GM19023 (cell line): ENCODE results near the gene SECISBP2L.
A peak's percentile ranks its signal among the peaks of the same experiment; 100 is the strongest.
"Not testable (repeated sequence)": the region's sequence is repeated elsewhere in the genome, so short reads cannot be mapped to it uniquely, and the experiment has no call there.

Experiments
- ATAC-seq: cut with Tn5 transposase; IDR thresholded peaks from one replicate; pipeline ENCODE4 v1.9.1; 2021; ENCODE audit warnings: mild to moderate bottlenecking, moderate library complexity; ENCODE audit not compliant: unreplicated experiment

The SECISBP2L gene, protein sequence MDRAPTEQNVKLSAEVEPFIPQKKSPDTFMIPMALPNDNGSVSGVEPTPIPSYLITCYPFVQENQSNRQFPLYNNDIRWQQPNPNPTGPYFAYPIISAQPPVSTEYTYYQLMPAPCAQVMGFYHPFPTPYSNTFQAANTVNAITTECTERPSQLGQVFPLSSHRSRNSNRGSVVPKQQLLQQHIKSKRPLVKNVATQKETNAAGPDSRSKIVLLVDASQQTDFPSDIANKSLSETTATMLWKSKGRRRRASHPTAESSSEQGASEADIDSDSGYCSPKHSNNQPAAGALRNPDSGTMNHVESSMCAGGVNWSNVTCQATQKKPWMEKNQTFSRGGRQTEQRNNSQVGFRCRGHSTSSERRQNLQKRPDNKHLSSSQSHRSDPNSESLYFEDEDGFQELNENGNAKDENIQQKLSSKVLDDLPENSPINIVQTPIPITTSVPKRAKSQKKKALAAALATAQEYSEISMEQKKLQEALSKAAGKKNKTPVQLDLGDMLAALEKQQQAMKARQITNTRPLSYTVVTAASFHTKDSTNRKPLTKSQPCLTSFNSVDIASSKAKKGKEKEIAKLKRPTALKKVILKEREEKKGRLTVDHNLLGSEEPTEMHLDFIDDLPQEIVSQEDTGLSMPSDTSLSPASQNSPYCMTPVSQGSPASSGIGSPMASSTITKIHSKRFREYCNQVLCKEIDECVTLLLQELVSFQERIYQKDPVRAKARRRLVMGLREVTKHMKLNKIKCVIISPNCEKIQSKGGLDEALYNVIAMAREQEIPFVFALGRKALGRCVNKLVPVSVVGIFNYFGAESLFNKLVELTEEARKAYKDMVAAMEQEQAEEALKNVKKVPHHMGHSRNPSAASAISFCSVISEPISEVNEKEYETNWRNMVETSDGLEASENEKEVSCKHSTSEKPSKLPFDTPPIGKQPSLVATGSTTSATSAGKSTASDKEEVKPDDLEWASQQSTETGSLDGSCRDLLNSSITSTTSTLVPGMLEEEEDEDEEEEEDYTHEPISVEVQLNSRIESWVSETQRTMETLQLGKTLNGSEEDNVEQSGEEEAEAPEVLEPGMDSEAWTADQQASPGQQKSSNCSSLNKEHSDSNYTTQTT

DNA sequence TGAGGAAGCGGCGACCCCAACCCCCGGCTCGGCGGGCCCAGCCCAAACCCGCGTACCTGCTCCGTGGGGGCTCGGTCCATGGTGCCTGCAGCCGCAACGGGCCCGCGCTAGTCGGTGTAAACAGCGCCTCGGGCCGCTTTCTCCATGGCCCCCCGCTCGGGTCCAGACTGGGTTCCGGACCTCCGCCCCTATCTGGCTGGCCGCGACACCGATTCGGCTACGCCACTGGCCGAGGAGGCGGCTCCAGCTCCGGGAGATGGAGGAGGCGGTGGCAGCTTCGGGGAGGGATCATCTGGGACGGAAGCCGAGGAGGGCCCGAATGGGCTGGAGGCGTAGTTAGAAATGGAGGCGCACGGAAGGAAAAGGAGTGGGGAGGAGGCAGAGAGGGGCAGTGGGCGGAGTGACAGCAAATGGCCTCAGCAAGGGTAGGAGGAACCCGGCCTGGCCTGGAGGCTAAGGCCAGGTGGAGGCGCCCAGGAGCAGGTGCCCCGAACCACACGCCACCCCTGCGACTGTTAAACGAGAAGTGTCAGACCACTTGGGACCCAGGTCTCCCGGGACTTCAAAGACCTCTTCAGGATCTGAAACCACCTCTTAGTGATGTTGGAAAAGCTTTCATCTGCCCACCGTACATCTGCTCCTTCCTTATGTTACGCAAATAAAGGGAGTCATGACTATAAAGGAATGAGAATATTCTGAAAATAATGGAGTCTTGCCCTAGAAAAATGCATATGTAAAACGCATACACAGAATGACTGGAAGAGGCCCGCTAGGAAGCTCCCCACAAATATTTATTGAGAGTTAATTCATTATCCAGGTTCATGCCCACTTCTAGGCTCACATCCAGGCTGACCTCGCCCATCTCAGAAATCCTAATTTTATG is at the start of gene SECISBP2L:
TSS of gene SECISBP2L (minus strand) at position 227 of the 883 bp plus-strand sequence. CDS start at position 80, 147 bp downstream.
- ATAC-seq: peak; percentile 96

DNA sequence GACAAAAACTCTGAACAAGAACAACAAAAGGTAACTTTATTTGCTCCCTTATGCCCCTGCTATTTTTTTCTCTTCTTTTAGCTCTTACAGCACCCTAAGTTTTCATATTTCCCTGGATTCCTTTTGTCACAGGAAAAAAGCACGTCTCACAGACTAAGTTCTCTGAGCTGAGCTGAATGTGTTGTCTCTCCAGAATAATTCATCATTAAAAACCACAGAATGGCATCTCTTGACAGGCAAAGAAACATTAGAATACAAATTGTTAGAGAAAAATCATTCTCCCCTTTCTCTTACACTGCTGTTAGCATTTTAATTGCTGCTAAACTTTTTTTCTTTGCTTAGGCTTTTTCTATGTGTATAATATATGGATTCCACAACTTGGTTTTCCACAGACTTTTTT is 48.7 kb upstream of the SECISBP2L start:
- ATAC-seq: no peak

DNA sequence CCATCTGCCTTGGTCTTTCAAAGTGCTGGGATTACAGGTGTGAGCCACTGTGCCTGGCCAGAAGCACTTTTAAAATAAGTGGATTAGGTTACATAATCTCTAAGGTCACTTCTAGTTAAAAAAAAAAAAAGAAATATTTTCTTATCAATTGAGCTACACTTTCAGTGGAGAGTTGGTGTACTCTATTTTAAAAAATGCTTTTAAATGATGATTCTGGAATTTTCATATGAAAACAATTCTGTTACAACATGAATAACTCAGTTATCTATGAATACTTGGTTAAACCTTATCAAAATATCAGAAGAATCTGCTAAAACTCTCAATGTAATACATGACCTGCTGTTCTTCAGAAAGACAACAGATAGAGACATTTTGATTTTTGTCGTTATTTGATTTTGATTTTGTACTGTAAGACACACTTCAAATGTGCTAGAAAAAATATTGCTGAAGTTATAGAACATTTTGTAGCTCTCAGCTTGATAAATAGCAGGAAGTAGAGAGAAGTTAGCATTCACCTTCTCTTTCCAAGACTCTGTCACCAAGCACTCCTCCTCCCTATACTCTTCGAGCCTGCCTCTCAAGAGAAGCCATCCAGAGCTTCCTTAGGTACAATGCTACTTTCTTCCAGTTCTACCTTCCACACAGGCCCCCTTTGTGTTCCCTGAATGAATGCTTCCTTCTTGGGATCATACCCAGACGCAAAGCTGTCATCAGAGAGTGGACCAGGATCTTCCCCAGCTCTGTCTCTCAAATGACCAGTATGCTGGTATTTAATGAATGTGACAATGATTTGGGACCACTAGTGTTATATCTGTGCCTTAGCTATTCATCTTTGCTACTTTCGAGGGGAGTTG is 47.2 kb upstream of the SECISBP2L start:
- ATAC-seq: no peak

DNA sequence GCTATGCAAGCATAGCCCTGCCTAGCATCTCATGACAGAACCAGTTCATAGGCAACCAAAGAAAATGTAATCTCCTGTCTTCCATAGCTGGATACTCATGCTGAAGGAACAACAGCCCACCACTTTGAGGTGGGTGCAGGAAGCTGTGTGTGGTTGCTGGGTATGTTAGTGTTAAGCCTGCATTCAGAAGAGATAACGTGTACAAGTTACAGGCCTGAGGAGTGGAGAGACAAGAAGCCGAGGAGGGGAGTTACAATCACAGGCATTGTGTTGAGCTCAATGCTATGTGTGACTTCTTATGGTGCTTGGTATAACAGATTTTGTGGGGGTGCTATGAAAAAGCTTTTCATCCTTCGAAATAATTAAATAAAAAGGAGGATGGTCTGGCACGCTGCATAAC is 42.8 kb upstream of the SECISBP2L start:
- no peak for ATAC-seq

DNA sequence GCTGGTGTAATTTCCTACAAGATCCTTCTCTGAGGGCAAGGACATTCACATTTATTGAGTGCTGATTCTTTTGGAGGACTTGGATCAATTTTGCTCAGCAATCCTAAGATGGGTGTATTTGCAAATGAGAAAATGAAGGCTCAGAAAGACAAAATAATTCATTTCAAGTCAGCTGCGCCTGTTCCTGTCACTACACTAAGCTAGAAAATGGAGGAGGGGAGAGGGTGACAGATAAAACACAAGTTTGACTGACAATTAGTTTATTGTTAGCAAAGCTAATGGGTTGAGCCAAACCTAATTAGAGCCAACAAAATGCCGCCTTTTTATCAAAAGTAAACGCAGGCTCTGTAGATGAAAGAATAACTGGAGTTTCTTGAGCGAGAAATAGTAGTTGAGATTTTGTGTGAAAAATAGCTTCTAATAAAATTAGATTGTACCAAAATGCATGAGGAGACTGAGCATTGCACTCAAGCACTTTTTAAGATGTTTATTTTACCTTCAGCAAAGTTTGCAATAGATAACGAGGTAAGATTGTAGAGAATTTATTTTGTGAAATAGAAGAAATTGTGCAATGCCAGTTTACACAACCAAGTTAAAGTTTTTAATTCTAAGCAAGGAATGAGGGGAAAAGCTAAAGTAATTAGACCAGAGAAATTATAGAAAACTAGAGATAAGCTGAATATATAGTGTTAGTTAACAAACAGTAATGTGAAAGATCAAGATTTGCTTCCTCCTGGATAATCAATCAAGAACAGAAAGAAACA is 39.6 kb upstream of the SECISBP2L start:
- ATAC-seq: no peak

DNA sequence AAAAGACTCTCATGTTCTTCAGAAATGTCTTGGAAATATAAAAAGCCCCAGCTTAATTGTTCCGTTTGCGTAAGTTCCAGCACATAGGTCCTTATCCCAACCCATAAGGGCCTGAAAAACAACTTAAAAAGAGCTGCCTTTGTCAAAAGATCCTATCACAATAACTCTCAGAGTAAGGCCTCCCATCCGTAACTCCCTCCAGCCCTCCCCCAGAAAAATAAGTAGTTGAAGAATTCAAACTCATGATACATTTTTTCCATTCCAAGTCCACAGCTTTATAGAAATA is 38.0 kb upstream of the SECISBP2L start:
- ATAC-seq: no peak

DNA sequence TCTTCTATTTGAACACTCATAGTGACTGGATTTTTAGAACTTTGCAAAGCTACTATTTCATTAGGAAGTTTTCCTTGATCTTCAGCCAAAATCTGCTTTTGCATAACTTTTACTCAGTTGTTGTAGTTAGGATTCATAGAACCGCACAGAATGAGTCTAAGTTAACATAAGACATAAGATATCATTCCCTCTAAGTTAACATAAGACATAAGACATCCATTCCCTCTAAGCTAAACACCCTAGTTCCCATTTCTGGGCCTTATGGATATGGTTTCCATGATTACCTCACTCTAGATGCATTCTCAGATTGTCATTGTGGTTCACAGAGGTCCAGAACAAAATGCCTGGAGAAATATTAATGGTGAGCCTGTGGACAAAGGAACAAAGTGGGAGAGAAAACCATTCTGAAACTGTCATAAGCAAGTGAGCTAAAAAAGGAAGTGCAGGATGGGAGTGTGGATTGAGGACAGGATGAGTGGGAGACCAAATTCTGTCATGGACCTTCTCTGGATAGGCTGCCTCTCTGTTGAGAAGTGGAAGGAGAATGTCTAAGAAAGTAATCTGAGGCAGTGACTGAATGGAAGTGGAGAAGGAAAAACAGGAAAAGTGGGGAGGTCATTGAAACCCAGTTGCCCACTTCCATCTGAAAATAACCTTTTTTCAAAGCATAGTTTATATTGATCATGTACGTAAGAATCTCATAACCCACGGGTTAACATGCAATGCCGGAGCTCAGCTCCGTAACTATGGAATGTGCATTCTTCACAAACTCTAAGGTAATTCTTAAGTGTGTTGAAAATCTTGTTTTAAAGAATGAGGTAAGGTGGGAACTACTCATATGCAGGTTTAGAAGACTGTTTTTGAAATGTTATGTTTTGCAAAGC is 37.4 kb upstream of the SECISBP2L start:
- ATAC-seq: no peak

DNA sequence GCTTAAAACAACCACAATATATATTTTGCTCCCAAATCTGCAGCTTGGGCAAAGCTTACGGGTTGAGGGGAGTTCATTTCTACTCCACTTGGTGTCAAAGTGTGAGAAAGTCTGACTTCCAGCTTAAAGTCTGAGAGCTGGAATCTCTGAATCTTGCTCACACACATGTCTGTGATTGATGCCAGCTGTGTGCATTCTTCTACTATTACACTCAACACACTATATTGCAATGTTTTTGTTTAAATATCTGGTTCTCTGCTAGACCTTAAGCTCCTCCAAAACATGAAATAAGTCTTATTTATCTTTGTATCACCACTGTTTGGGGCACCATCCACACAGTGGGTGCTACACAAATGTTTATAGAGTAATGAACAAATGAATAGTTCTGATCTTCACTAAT is 36.7 kb upstream of the SECISBP2L start:
- ATAC-seq: no peak

DNA sequence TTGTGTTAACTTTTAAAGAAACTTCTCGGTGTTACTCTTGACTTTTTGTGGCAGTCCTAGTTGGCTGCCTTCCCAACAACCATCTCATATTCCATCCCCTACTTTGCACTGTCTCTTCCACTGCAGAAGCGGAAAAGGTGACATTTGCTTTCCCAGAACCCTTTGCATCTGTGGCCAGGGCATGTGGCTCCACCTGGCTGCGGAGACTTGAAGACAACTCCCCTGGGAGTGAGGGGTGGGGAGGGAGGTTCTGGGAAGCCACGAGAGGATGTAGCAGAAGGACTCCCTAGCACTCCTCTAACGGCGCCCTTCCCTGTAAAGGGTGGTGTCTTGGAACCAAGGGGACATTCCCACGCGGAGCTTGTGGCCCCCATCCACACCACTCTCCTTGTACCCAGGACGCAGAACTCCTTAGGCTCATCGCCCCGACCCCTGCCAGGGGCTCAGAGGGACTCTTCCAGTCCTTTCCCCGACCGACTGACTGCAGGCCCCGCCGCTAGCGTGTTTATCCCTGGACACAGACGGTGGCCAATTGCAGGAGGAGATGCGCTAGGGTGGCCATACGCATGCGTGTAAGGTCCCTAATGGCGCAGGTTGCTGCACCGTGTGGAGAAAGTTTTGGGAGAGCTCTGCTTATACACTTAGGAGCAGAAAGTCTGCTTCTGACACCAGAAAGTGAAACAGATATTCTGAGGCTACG is 33.2 kb upstream of the SECISBP2L start:
- no peak for ATAC-seq

DNA sequence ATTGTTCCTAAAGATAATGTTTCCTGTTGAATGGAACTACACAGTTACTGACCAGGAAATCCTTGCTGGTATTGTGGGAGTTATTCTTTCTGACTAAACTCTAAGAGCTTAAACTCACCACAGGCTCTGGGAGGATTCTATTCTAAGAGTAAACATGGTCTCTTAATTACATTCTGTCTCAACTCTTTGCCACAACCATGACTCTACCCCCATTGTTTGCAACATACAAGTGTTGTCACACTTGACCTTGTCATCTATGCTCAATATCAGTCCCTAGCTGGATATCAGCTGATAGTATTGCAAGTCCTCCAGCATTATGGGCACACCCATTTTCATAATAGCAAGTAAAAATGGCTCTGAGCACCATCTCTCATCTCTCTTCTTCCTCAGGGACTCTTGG is 29.6 kb upstream of the SECISBP2L start:
- no peak for ATAC-seq

DNA sequence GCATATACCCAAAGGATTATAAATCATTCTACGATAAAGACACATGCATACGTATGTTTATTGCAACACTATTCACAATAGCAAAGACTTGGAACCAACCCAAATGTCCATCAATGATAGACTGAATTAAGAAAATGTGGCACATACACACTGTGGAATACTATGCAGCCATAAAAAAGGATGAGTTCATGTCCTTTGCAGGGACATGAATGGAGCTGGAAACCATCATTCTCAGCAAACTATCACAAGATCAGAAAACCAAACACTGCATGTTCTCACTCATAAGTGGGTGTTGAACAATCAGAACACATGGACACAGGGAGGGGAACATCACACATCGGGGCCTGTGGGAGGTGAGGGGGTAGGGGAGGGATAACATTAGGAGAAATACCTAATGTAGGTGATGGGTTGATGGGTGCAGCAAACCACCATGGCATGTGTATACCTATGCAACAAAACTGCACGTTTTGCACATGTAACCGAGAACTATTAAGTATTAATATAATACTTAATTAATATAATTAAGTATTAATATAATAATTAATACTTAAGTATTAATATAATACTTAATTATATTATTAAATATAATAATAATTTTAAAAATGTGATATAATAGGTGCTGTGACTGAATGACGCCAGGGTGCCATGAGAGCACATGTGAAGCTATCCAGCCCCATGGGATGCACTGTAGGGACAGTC is 28.5 kb upstream of the SECISBP2L start:
- not testable (repeated sequence) for ATAC-seq

DNA sequence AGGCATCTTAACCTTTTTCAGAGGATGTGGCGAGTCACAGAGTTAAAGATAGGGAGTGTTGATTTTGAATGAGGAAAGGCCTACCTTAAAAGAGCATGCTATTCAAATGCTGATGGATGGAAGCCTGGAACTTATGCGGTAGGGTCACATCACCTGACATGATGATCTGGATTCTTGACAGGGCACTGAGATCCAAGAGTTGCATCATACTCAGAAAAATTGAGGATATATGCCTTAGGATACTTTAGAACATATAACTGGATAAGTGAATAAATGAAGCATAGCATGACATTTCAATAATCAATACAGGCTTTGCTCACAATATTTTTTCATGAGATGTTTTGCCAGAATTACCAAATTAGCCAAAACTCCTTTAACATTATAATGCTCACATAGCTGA is 20.1 kb upstream of the SECISBP2L start:
- no peak for ATAC-seq

DNA sequence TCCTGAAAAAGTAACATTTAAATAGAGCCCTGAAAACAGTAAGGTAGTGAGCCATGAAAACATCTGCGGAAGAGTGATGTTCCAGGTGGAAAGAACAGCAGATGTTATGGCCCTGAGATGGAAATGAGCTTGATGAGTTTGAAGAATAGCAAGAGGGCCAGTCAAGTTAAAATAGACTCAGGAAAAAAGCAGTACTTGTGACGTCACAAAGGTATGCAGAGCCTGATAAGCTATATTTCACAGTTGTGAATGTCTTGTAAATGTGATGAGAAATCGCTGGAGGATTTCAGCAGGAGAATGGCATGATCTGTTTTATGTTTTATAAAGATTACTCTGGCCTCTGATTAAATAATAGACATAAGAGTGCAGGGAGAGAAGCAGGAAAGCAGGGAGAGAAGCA is 18.6 kb upstream of the SECISBP2L start:
- ATAC-seq: no peak

DNA sequence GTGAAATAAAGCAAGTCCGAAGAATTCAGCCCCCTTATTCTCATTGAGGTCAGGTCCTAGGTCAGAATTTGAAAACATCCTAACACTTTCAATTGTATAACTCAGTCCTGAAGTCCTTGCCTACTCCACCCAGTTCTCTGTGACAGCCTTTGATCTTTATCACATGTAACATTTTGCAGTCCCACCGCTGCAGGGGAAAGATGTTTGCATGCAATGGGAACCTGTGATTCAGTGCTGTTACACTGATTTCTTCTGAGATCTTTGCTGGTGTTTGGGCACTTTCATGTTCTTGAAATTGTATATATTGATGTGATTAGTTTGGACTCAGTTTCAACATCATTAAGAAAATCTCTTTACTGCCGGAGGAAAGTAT is 18.0 kb upstream of the SECISBP2L start:
- no peak for ATAC-seq

DNA sequence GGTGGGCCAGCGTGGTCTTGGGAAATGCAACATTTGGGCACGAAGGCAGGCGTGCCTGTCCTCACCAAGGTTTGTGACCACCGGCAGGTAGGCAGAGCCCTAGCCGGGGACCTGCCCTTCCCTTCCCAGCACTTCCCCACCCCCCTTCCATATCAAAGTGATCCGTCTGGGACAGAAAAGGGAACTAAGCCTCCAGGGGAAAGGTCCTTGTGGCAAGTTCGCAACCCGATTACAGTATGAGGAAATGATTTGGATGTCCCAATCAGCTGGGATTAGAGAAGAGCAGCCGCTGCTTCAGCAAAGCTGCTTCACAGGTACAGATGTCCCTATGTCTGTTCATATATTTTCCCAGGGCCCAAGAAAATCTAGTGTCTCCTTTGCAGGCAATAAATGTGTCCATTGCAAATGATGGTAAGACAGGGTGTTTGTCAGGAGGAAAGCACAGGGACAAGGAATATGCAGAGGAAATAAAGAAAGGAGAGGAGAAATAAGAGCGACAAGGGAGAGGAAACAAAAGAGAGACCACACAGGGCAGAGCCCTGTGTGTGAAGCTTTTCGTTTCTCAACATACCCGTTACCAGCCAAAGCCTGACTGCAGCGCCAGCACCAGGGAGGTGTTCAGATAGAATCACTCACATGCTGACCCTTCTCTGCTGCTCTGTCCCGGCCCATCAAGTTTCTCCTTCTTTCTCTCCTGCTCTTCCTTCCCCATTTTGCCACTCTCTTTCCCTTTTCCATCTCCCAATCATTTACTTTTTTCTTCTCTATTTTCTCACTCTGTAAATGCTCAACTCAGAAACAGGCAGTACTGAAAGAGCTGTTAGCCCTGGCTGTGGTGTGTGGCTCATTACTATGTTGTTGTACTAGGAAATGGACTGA is 17.4 kb upstream of the SECISBP2L start:
- ATAC-seq: no peak

DNA sequence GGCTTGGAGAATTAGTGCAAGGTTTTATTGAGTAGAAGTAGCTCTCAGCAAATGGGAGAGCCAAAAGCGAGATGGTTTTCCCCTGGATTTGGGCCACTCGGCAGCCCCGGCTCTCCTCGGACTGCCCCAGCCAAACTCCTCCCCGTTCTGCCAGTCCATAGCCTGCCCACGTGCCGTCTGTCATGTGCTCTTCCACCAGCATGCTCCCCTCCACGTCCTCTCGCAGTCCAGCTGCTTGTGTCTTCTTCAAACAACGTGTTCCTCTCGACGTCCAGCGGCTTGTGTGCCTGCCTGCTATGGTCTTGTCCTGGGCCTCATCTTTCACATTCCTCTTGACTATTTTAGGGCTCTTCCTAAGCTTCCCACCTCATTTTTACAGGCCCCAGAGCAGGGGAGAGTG is 16.7 kb upstream of the SECISBP2L start:
- ATAC-seq: no peak
